Stimulated activated CD8-positive, alpha-beta memory T cell treated with anti-CD3 and anti-CD28 coated beads, Interleukin-4, amount 100 ng/mL, for 24 hours (primary cell): Measurements from ENCODE around the gene OR2C3.
"Not testable (repeated sequence)": the region's sequence is repeated elsewhere in the genome, so short reads cannot be mapped to it uniquely, and the experiment has no call there.

ENCODE experiments used
- DNase-seq: peaks from one replicate; pipeline ENCODE4 v3.0.0-alpha.2; 2020; ENCODE audit warnings: low read depth

Gene OR2C3

GRCh38 chr1:247517795-247518612 lies 18.2 kb downstream of the OR2C3 start:
- no peak for DNase-seq

- DNase-seq, result no peak
Measured at GRCh38 chr1:247506831-247507230, 29.4 kb downstream of the OR2C3 start.

GRCh38 chr1:247500865-247501264 lies 35.4 kb downstream of the OR2C3 start:
- no peak for DNase-seq

- no peak for DNase-seq
Measured at GRCh38 chr1:247496581-247497285, 39.5 kb downstream of the OR2C3 start.

- DNase-seq, result no peak
Measured at GRCh38 chr1:247494767-247495166, 41.5 kb downstream of the OR2C3 start.

- DNase-seq, result no peak
Measured at GRCh38 chr1:247493106-247493505, 43.1 kb downstream of the OR2C3 start.

GRCh38 chr1:247491328-247491727 lies 44.9 kb downstream of the OR2C3 start:
- DNase-seq, result no peak

- DNase-seq, result no peak
Measured at GRCh38 chr1:247487057-247487456, 49.2 kb downstream of the OR2C3 start.

- no peak for DNase-seq
Measured at GRCh38 chr1:247482747-247483146, 53.5 kb downstream of the OR2C3 start.

GRCh38 chr1:247476328-247477058 lies 59.7 kb downstream of the OR2C3 start:
- not testable (repeated sequence) for DNase-seq

GRCh38 chr1:247475793-247476192 lies 60.4 kb downstream of the OR2C3 start:
- DNase-seq, result no peak
